ENCODE results near the gene ADGRA1.

DNA sequence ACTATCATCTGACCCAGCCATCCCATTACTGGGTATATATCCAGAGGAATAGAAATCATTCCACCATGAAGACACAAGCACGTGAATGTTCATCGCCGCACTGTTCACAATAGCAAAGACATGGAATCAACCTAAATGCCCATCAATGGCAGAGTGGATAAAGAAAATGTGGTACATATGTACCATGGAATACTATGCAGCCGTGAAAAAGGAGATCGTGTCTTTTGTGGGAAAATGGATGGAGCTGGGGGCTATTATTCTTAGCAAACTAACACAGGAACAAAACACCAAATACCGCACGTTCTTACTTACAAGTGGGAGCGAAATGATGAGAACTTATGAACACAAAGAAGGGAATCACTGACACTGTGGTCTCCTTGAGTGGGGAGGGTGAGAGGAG lies 62.5 kb downstream of the ADGRA1 start:
- no peak for TF ChIP-seq POLR2A (IDR thresholded peaks at IDR 0.05; ENCODE audit: low read length)
- no peak for TF ChIP-seq GATA1 (IDR thresholded peaks at IDR 0.05; ENCODE audit: low read depth, low read length)
